Smooth muscle cell (in vitro differentiated cells): ENCODE data around the gene CHFR. TPM values are rescaled to one million over a fixed set of nuclear protein-coding genes. Genes with fewer than 3 reads are reported as not detected.
"Not testable (repeated sequence)": the region's sequence is repeated elsewhere in the genome, so short reads cannot be mapped to it uniquely, and the experiment has no call there.

Experiments
- DNase-seq: peaks from one replicate; lab custom pipeline; 2025; ENCODE audit not compliant: unreplicated experiment; lab: John Stamatoyannopoulos, UW
- H2AFZ ChIP-seq: fragments of 200-600 bp; sonication (generic); 2 replicates; pipeline ENCODE4 v1.6.0; 2016; ENCODE audit warnings: antibody characterized with exemption, low read depth, mild to moderate bottlenecking
- H3F3A ChIP-seq: fragments of 200-600 bp; sonication (generic); 2 replicates; pipeline ENCODE4 v1.6.0; 2017; ENCODE audit warnings: antibody characterized with exemption, low read depth
- H3K27ac ChIP-seq: fragments of 200-600 bp; sonication (generic); 2 replicates; pipeline ENCODE4 v1.5.1; 2016; ENCODE audit warnings: low read depth, mild to moderate bottlenecking
- H3K27me3 ChIP-seq: fragments of 200-600 bp; sonication (generic); 2 replicates; pipeline ENCODE4 v1.6.1; 2016; ENCODE audit warnings: low read depth, mild to moderate bottlenecking
- H3K36me3 ChIP-seq: fragments of 200-600 bp; sonication (generic); 2 replicates; pipeline ENCODE4 v1.5.1; 2016; ENCODE audit warnings: low read depth
- H3K4me1 ChIP-seq: fragments of 200-600 bp; sonication (generic); 2 replicates; pipeline ENCODE4 v1.5.1; 2016; ENCODE audit warnings: low read depth
- H3K4me2 ChIP-seq: fragments of 200-600 bp; sonication (generic); 2 replicates; pipeline ENCODE4 v1.6.0; 2016; ENCODE audit warnings: mild to moderate bottlenecking
- H3K4me3 ChIP-seq: fragments of 200-600 bp; sonication (generic); 2 replicates; pipeline ENCODE4 v1.5.1; 2016; ENCODE audit warnings: mild to moderate bottlenecking
- H3K79me2 ChIP-seq: fragments of 200-600 bp; sonication (generic); 2 replicates; pipeline ENCODE4 v1.6.0; 2016; ENCODE audit warnings: low read depth, mild to moderate bottlenecking
- H3K9ac ChIP-seq: fragments of 200-600 bp; sonication (generic); 2 replicates; pipeline ENCODE4 v1.6.0; 2016; ENCODE audit warnings: low read depth
- H3K9me3 ChIP-seq: fragments of 200-600 bp; sonication (generic); replicated peaks from 2 replicates; pipeline ENCODE4 v1.5.1; 2016; ENCODE audit warnings: low read depth
- H4K20me1 ChIP-seq: fragments of 200-600 bp; sonication (generic); 2 replicates; pipeline ENCODE4 v1.6.0; 2016; ENCODE audit warnings: low read depth
- WGBS: methylation state at CpG from one replicate; pipeline ENCODE4 v1.1.7; 2016; ENCODE audit warnings: low lambda C conversion rate; 5-methylcytosine and 5-hydroxymethylcytosine counted together
- polyA plus RNA-seq: library from polyadenylated mRNA; unstranded; fragments of >200 nt; fragmentation: Nextera tagmentation; extraction: Ambion mirVana; gene quantifications from 2 replicates; pipeline ENCODE4 v1.2.1, GENCODE V29; 2016
- total RNA-seq: library from RNA; depleted of rRNA; stranded (reverse); fragments of >200 nt; gene quantifications from 2 replicates; pipeline ENCODE4 v1.2.3, GENCODE V29; 2014
- TF ChIP-seq, protein P1 (sequence below): fragments of 200-600 bp; sonication (generic); IDR thresholded peaks from 2 replicates; pipeline ENCODE4 v1.5.1; 2017; ENCODE audit warnings: borderline replicate concordance, mild to moderate bottlenecking, antibody characterized with exemption; ENCODE audit not compliant: insufficient read depth, poor library complexity, severe bottlenecking

Gene CHFR, protein sequence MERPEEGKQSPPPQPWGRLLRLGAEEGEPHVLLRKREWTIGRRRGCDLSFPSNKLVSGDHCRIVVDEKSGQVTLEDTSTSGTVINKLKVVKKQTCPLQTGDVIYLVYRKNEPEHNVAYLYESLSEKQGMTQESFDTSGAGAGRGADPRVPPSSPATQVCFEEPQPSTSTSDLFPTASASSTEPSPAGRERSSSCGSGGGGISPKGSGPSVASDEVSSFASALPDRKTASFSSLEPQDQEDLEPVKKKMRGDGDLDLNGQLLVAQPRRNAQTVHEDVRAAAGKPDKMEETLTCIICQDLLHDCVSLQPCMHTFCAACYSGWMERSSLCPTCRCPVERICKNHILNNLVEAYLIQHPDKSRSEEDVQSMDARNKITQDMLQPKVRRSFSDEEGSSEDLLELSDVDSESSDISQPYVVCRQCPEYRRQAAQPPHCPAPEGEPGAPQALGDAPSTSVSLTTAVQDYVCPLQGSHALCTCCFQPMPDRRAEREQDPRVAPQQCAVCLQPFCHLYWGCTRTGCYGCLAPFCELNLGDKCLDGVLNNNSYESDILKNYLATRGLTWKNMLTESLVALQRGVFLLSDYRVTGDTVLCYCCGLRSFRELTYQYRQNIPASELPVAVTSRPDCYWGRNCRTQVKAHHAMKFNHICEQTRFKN
- total RNA-seq = 24.0 and 27.5 TPM in 2 replicates
- 24.0 and 26.2 TPM in 2 replicates for polyA plus RNA-seq

DNA sequence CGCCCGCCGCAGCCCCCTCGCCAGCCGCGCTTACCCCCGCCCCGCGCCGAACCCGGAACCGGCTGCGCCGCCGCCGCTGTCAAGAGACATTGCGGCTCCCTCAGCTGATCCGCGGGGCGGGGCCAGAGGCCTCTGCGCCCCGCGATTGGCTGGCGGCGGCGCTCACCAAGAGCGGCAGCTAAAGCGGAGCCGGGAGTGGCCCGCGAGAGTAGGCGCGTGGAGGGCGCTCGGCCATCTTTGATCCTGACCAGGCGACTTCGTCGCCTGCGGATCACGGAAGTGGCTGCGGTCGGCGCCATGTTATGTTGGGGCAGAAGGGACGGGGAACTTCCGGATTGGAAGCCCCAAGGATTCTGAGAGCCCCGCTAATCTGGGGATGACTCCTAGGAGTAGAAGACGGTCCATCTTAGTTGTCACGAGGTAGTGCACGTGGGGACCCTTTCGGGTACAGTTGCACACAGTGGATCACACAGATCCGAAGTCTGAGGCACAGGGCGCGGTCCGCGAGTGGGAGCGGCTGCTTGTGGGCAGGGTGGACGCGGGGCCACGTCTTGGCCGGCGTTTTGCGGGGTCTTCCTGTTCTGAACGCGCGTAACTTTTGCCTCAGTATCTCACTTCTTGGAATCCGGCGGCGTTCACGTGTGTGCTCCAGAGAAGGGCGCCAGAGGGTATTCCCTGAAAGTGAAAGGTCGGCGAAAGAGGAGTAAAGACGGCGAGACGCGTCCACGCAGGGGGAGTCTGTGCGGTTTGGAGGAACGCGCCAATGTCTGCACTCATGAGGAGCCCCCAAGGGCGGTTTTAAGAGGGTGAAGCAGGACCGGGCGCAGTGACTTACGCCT, at the start of gene CHFR:
TSS of gene CHFR (minus strand) at position 93 of the 839 bp plus-strand sequence. CDS start 277 bp downstream, outside the sequence.
- peaks cover 8% of the 10 kb centered on the region for H3K4me1 ChIP-seq
- 7% methylated on average over 77 of the region's 84 CpGs for WGBS

DNA sequence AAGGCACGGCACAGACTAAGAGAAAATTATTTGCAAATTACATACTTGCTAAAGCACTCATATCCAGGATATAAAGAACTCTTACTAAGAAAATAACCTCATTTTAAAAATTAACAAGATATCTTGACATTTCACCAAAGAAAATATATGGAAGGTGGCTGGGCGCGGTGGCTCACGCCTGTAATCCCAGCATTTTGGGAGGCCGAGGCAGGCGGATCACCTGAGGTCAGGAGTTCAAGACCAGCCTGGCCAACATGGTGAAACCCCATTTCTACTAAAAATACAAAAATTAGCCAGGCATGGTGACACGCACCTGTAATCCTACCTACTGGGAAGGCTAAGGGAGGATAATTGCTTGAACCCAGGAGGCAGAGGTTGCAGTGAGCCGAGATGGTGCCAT, 49.5 kb upstream of the CHFR start:
- not testable (repeated sequence) for H3K27ac ChIP-seq, H4K20me1 ChIP-seq, H3K27me3 ChIP-seq, H3K9ac ChIP-seq, H3K4me1 ChIP-seq, H3F3A ChIP-seq, DNase-seq, H3K79me2 ChIP-seq, H3K4me3 ChIP-seq, H2AFZ ChIP-seq, H3K4me2 ChIP-seq
- Histone ChIP-seq H3K9me3 (peaks cover 49% of the 10 kb centered on the region), H3K36me3 (peaks cover 26% of the 10 kb centered on the region)
- WGBS = over 99% methylated on average over 8 of the region's 8 CpGs

More for the DNA sequence above, at the start of gene CHFR:
- H3K4me2 ChIP-seq = peak within 1 kb of the TSS; percentile 98
- H3F3A ChIP-seq = no peaks in the 10 kb centered on the region
- peak within 1 kb of the TSS; percentile 98 for H2AFZ ChIP-seq
- DNase-seq = peak; percentile 76
- H3K9me3 ChIP-seq = no peaks in the 10 kb centered on the region
- H4K20me1 ChIP-seq = no peaks in the 10 kb centered on the region
- peaks cover 37% of the 10 kb centered on the region for H3K79me2 ChIP-seq
- H3K9ac ChIP-seq = peak within 1 kb of the TSS; percentile 94
- H3K27ac ChIP-seq = peak within 1 kb of the TSS; percentile 98
- no peaks in the 10 kb centered on the region for H3K27me3 ChIP-seq
- no peaks in the 10 kb centered on the region for H3K36me3 ChIP-seq
- H3K4me3 ChIP-seq = peak within 1 kb of the TSS; percentile 97
- TF ChIP-seq, protein P1, sequence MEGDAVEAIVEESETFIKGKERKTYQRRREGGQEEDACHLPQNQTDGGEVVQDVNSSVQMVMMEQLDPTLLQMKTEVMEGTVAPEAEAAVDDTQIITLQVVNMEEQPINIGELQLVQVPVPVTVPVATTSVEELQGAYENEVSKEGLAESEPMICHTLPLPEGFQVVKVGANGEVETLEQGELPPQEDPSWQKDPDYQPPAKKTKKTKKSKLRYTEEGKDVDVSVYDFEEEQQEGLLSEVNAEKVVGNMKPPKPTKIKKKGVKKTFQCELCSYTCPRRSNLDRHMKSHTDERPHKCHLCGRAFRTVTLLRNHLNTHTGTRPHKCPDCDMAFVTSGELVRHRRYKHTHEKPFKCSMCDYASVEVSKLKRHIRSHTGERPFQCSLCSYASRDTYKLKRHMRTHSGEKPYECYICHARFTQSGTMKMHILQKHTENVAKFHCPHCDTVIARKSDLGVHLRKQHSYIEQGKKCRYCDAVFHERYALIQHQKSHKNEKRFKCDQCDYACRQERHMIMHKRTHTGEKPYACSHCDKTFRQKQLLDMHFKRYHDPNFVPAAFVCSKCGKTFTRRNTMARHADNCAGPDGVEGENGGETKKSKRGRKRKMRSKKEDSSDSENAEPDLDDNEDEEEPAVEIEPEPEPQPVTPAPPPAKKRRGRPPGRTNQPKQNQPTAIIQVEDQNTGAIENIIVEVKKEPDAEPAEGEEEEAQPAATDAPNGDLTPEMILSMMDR = no peak

DNA sequence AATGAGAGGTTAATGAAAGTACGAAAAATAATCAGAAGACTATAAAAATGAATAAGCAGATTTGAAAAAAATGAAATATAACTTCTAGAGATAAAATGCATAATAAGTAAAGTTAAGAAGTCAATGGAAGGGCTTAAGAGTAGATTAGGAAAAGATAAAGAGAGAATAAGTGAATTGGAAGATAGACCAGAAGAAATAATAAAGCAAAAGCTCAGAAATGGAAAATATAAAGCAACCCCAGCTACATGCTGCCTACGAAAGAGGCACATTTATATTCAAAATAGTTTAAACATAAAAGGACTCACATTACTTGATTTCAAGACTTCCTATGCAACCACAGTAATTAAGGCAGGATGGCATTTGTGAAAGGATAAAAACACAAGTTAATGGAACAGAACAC, 48.8 kb upstream of the CHFR start:
- no peak for DNase-seq
- peaks cover 26% of the 10 kb centered on the region for H3K36me3 ChIP-seq
- TF ChIP-seq, protein P1 = no peak
- H3K4me1 ChIP-seq = no peaks in the 10 kb centered on the region
- H3F3A ChIP-seq = no peaks in the 10 kb centered on the region
- no peak overlapping the region for H3K4me2 ChIP-seq
- peaks cover 52% of the 10 kb centered on the region for H3K9me3 ChIP-seq
- no peak overlapping the region for H3K4me3 ChIP-seq
- no peaks in the 10 kb centered on the region for H3K79me2 ChIP-seq
- 97% methylated on average over 2 of the region's 2 CpGs for WGBS
- H3K27ac ChIP-seq = no peak overlapping the region
- H3K9ac ChIP-seq = no peak overlapping the region
- no peaks in the 10 kb centered on the region for H3K27me3 ChIP-seq
- H4K20me1 ChIP-seq = no peaks in the 10 kb centered on the region
- no peak overlapping the region for H2AFZ ChIP-seq

DNA sequence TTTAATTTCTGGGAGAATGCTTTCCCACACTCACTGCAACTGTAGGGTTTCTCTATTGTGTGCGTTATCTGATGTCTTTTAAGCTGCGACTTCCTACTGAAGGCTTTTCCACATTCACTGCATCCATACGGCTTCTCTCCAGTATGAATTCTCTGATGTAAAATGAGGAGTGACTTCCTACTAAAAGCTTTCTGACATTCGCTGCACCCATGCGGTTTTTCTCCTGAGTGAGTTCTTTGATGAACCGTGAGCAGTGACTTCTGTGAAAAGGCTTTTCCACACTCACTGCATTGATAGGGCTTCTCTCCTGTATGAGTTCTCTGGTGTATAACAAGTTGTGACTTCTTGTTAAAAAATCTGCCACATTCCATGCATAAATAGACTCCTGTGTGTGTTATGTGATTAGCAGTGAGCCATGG, 39.0 kb upstream of the CHFR start:
- no peak overlapping the region for H3K4me2 ChIP-seq
- no peaks in the 10 kb centered on the region for H3K27me3 ChIP-seq
- H3K9me3 ChIP-seq = peaks cover 98% of the 10 kb centered on the region
- TF ChIP-seq, protein P1 = no peak
- H3F3A ChIP-seq = peaks cover 9% of the 10 kb centered on the region
- H3K27ac ChIP-seq = no peak overlapping the region
- H3K4me3 ChIP-seq = no peak overlapping the region
- no peak overlapping the region for H3K9ac ChIP-seq
- H3K4me1 ChIP-seq = no peaks in the 10 kb centered on the region
- H2AFZ ChIP-seq = no peak overlapping the region
- H3K79me2 ChIP-seq = no peaks in the 10 kb centered on the region
- DNase-seq = no peak
- 96% methylated on average over 6 of the region's 6 CpGs for WGBS
- peaks cover 81% of the 10 kb centered on the region for H3K36me3 ChIP-seq
- H4K20me1 ChIP-seq = no peaks in the 10 kb centered on the region
